HCT116 (cell line): ENCODE results near the gene PSD. TPM values are rescaled to one million over a fixed set of nuclear protein-coding genes. Genes with fewer than 3 reads are reported as not detected.

Source experiments
- ATAC-seq: fragments of 200-7000 bp; cut with Tn5 transposase; 2 replicates; pipeline ENCODE4 v1.9.1; 2020; ENCODE audit warnings: mild to moderate bottlenecking, moderate library complexity
- BruUV-seq: library from RNA; stranded (reverse); fragments of 400-500 nt; replicated peaks from 2 replicates; lab custom pipeline; 2021; lab: Mats Ljungman, UMichigan
- CTCF ChIA-PET: fragments of 300-600 bp; sonication (Branson Sonifier 250); formaldehyde crosslinking; loops from one replicate; lab custom pipeline; 2021; ENCODE audit warnings: antibody characterized with exemption; lab: Charles Lee
- POLR2A ChIA-PET: fragments of 300-600, 350-600 bp; sonication (Branson Sonifier 250); formaldehyde crosslinking; loops from one replicate; lab custom pipeline; 2021; ENCODE audit warnings: antibody characterized with exemption; lab: Charles Lee
- RAD21 ChIA-PET, 2 experiments: fragments of 300-600 bp; sonication (Branson Sonifier 250); formaldehyde crosslinking; loops; one replicate each; lab custom pipeline; 2023; ENCODE audit warnings: low total read pairs in 2 of 2; ENCODE audit not compliant: uncharacterized antibody in 2 of 2, unreplicated experiment in 2 of 2, low non-redundant PET in 1 of 2; lab: Charles Lee
- DNase-seq: peaks from one replicate; pipeline ENCODE4 v3.0.0-alpha.2; 2010; ENCODE audit warnings: low read depth, low spot score
- H2AFZ ChIP-seq: fragments of 200-600 bp; shearing (Covaris generic), sonication (generic); 2 replicates; pipeline ENCODE4 v1.6.1; 2017; ENCODE audit warnings: low read depth, mixed run types, mixed read lengths, antibody characterized with exemption, low read length; ENCODE audit not compliant: poor library complexity, severe bottlenecking
- H3K27ac ChIP-seq: 2 replicates; pipeline ENCODE4 v1.5.1; 2012; ENCODE audit warnings: low read depth, low read length
- H3K27me3 ChIP-seq: fragments of 200-600 bp; sonication (generic); 2 replicates; pipeline ENCODE4 v1.6.1; 2016; ENCODE audit warnings: mixed run types, low read length, mixed read lengths; ENCODE audit not compliant: insufficient read depth
- H3K36me3 ChIP-seq, 2 experiments: fragments of 200-500 bp in 1 of 2; fragments of 200-600 bp in 1 of 2; sonication (Bioruptor generic) in 1 of 2; sonication (generic) in 1 of 2; 2 replicates each; pipeline versions ENCODE4 v1.5.1 to v1.6.1; 2014 to 2016; ENCODE audit warnings: low read length in 2 of 2, inconsistent platforms in 1 of 2, mixed read lengths in 1 of 2, mixed run types in 1 of 2; ENCODE audit not compliant: insufficient read depth in 2 of 2, control insufficient read depth in 1 of 2
- H3K4me1 ChIP-seq, 2 experiments: fragments of 200-600 bp in 1 of 2; sonication (generic) in 1 of 2; 2 replicates each; pipeline versions ENCODE4 v1.5.1 to v1.6.1; 2012 to 2017; ENCODE audit warnings: low read length in 2 of 2, inconsistent platforms in 1 of 2, mild to moderate bottlenecking in 1 of 2, mixed read lengths in 1 of 2, mixed run types in 1 of 2, moderate library complexity in 1 of 2; ENCODE audit not compliant: insufficient read depth in 2 of 2, control insufficient read depth in 1 of 2
- H3K4me2 ChIP-seq: fragments of 200-600 bp; sonication (generic); 2 replicates; pipeline ENCODE4 v1.6.1; 2017; ENCODE audit warnings: mixed run types, low read length, mixed read lengths
- H3K4me3 ChIP-seq, 2 experiments: fragments of 200-600 bp in 1 of 2; sonication (generic) in 1 of 2; replicated peaks in 1 of 2; 2 replicates each; pipeline ENCODE4 v1.5.1; 2011 to 2016; ENCODE audit warnings: low read length in 2 of 2, control low read depth in 1 of 2, low read depth in 1 of 2, mild to moderate bottlenecking in 1 of 2, mixed read lengths in 1 of 2, mixed run types in 1 of 2
- H3K79me2 ChIP-seq: fragments of 200-600 bp; sonication (generic); 2 replicates; pipeline ENCODE4 v1.6.1; 2017; ENCODE audit warnings: mild to moderate bottlenecking, mixed run types, low read length, moderate library complexity, mixed read lengths; ENCODE audit not compliant: insufficient read depth
- H3K9ac ChIP-seq: fragments of 200-600 bp; sonication (generic); 2 replicates; pipeline ENCODE4 v1.6.1; 2016; ENCODE audit warnings: low read length, mixed read lengths
- H3K9me2 ChIP-seq: fragments of 200-600 bp; sonication (generic), shearing (Covaris generic); 2 replicates; pipeline ENCODE4 v1.6.1; 2017; ENCODE audit warnings: mixed run types, mild to moderate bottlenecking, moderate library complexity; ENCODE audit not compliant: insufficient read depth
- H3K9me3 ChIP-seq, 2 experiments: fragments of 200-500 bp in 1 of 2; fragments of 200-600 bp in 1 of 2; sonication (Bioruptor generic) in 1 of 2; sonication (generic) in 1 of 2; 2 replicates each; pipeline ENCODE4 v1.6.1; 2014 to 2017; ENCODE audit warnings: low read length in 2 of 2, mixed read lengths in 2 of 2, inconsistent platforms in 1 of 2, low read depth in 1 of 2, mild to moderate bottlenecking in 1 of 2, mixed run types in 1 of 2, moderate library complexity in 1 of 2; ENCODE audit not compliant: control insufficient read depth in 1 of 2, insufficient read depth in 1 of 2
- H4K20me1 ChIP-seq: fragments of 200-600 bp; sonication (generic), shearing (Covaris generic); 2 replicates; pipeline ENCODE4 v1.6.1; 2017; ENCODE audit warnings: mixed run types, mild to moderate bottlenecking, moderate library complexity; ENCODE audit not compliant: insufficient read depth
- ELF1 ChIP-seq: IDR thresholded peaks from 2 replicates; pipeline ENCODE4 v1.6.1; 2012; ENCODE audit warnings: low read depth, borderline replicate concordance
- EZH2 ChIP-seq: fragments of 200-600 bp; sonication (generic); IDR thresholded peaks from 2 replicates; pipeline ENCODE4 v1.6.1; 2017; ENCODE audit warnings: antibody characterized with exemption, mixed run types
- FOSL1 ChIP-seq: IDR thresholded peaks from 2 replicates; pipeline ENCODE4 v1.6.1; 2012; ENCODE audit warnings: low read depth
- JUND ChIP-seq: IDR thresholded peaks from 2 replicates; pipeline ENCODE4 v1.6.1; 2012
- POLR2A ChIP-seq: IDR thresholded peaks from 2 replicates; pipeline ENCODE4 v1.7.0; 2011; ENCODE audit warnings: borderline replicate concordance; ENCODE audit not compliant: insufficient read depth, insufficient read length; ENCODE audit errors: extremely low read depth
- POLR2AphosphoS5 ChIP-seq: IDR thresholded peaks from 2 replicates; pipeline ENCODE4 v1.6.1; 2011; ENCODE audit warnings: mild to moderate bottlenecking, low read depth, low read length, moderate library complexity
- RAD21 ChIP-seq: IDR thresholded peaks from 2 replicates; pipeline ENCODE4 v1.6.1; 2012; ENCODE audit warnings: low read depth, mild to moderate bottlenecking
- SIN3A ChIP-seq: IDR thresholded peaks from 2 replicates; pipeline ENCODE4 v1.6.1; 2012; ENCODE audit warnings: low read depth
- SRF ChIP-seq: IDR thresholded peaks from 2 replicates; pipeline ENCODE4 v1.6.1; 2012; ENCODE audit warnings: low read depth
- TCF7L2 ChIP-seq: IDR thresholded peaks from 2 replicates; pipeline ENCODE4 v1.7.0; 2011; ENCODE audit warnings: borderline replicate concordance, inconsistent platforms; ENCODE audit not compliant: insufficient read depth, insufficient read length; ENCODE audit errors: extremely low read depth
- YY1 ChIP-seq: IDR thresholded peaks from 2 replicates; pipeline ENCODE4 v1.6.1; 2011; ENCODE audit warnings: low read length, low read depth, moderate library complexity, mild to moderate bottlenecking; ENCODE audit not compliant: insufficient replicate concordance; ENCODE audit errors: extremely low read depth
- ZFX ChIP-seq: fragments of 450-650 bp; IDR thresholded peaks from 2 replicates; pipeline ENCODE4 v1.6.1; 2017
- ZNF274 ChIP-seq: fragments of 200-500 bp; sonication (Bioruptor generic); IDR thresholded peaks from 2 replicates; pipeline ENCODE4 v1.6.1; 2014; ENCODE audit warnings: mild to moderate bottlenecking, low read depth, low read length, inconsistent platforms
- intact Hi-C: fragments of 100-400 bp; cut with micrococcal nuclease; formaldehyde crosslinking; loops from 2 replicates; pipeline ENCODE4 v1.10.0; 2022
- total RNA-seq: library from RNA; stranded (reverse); gene quantifications from one replicate; pipeline ENCODE4 v1.2.1, GENCODE V29; 2021; ENCODE audit not compliant: unreplicated experiment
- TF ChIP-seq, protein P1 (sequence below): IDR thresholded peaks from 2 replicates; pipeline ENCODE4 v1.6.1; 2012
- TF ChIP-seq, protein P2 (sequence below): IDR thresholded peaks from 2 replicates; pipeline ENCODE4 v1.6.1; 2012
- TF ChIP-seq, protein P3 (sequence below): IDR thresholded peaks from 2 replicates; pipeline ENCODE4 v1.6.1; 2012; ENCODE audit warnings: low read depth

PSD gene
- total RNA-seq, 1 experiment from 2014 or later = 9.7 TPM

DNA sequence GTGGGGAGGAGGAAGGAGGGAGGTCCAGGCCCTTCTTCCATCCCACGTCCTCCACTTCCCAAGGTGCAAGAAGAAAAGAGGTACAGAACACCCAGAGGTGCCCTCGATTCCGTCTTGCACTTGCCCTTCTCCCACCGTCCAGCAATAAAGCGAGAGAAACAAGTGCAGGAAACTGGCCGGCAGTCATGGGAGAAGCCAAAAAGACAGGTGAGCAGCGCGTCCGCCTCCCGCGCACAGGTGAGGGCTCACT lies 31.5 kb upstream of the PSD start:
- Histone ChIP-seq H3K79me2 (peaks cover 35% of the 10 kb centered on the region), H3K4me2 (peak overlapping the region; percentile 98), H3K4me3 (peak overlapping the region; percentile 72 to 100), H3K27me3 (no peaks in the 10 kb centered on the region), H3K9ac (peak overlapping the region; percentile 97), H3K4me1 (peaks cover 28 to 38% of the 10 kb centered on the region in 2 experiments), H3K9me2 (no peaks in the 10 kb centered on the region), H2AFZ (no peak overlapping the region), H3K36me3 (0 out of 4 replicates have a peak, but pooled peaks cover 0 to 10% of the 10 kb centered on the region in 2 experiments), H3K9me3 (no peaks in the 10 kb centered on the region), H4K20me1 (no peaks in the 10 kb centered on the region), H3K27ac (peak overlapping the region; percentile 98)
- ChIA-PET CTCF (interaction anchor here (1.0 to 2.7 kb wide), 4 partner anchors 10 to 280 kb away, joined by 3 to 16 read pairs (median 5); no protein-coding TSS in a partner anchor), RAD21 (interaction anchor here (0.9 to 1.6 kb wide), 2 partner anchors 27 to 134 kb away, joined by 3 to 4 read pairs; no protein-coding TSS in a partner anchor), POLR2A (interaction anchor here (0.6 to 6.1 kb wide), 8 partner anchors 9 to 195 kb away, joined by 3 to 39 read pairs (median 6); partner anchors contain the start of genes CUEDC2, FBXL15 and TRIM8)
- ATAC-seq = no peak
- DNase-seq = no peak
- TF ChIP-seq TCF7L2 (no peak), POLR2A (no peak), JUND (no peak), SRF (no peak), EZH2 (no peak), ZNF274 (no peak), SIN3A (no peak), ZFX (no peak), YY1 (no peak), POLR2AphosphoS5 (no peak), FOSL1 (no peak), ELF1 (no peak), RAD21 (no peak)
- TF ChIP-seq, protein P1, sequence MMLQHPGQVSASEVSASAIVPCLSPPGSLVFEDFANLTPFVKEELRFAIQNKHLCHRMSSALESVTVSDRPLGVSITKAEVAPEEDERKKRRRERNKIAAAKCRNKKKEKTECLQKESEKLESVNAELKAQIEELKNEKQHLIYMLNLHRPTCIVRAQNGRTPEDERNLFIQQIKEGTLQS = no peak
- TF ChIP-seq, protein P2, sequence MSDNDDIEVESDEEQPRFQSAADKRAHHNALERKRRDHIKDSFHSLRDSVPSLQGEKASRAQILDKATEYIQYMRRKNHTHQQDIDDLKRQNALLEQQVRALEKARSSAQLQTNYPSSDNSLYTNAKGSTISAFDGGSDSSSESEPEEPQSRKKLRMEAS = no peak
- TF ChIP-seq, protein P3, sequence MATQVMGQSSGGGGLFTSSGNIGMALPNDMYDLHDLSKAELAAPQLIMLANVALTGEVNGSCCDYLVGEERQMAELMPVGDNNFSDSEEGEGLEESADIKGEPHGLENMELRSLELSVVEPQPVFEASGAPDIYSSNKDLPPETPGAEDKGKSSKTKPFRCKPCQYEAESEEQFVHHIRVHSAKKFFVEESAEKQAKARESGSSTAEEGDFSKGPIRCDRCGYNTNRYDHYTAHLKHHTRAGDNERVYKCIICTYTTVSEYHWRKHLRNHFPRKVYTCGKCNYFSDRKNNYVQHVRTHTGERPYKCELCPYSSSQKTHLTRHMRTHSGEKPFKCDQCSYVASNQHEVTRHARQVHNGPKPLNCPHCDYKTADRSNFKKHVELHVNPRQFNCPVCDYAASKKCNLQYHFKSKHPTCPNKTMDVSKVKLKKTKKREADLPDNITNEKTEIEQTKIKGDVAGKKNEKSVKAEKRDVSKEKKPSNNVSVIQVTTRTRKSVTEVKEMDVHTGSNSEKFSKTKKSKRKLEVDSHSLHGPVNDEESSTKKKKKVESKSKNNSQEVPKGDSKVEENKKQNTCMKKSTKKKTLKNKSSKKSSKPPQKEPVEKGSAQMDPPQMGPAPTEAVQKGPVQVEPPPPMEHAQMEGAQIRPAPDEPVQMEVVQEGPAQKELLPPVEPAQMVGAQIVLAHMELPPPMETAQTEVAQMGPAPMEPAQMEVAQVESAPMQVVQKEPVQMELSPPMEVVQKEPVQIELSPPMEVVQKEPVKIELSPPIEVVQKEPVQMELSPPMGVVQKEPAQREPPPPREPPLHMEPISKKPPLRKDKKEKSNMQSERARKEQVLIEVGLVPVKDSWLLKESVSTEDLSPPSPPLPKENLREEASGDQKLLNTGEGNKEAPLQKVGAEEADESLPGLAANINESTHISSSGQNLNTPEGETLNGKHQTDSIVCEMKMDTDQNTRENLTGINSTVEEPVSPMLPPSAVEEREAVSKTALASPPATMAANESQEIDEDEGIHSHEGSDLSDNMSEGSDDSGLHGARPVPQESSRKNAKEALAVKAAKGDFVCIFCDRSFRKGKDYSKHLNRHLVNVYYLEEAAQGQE = no peak
- intact Hi-C loops = loop anchor here (2.0 kb wide), 1 partner anchor 55 kb away; the partner anchor contains the start of gene NFKB2
- TSS peak; percentile 79 for BruUV-seq
